GM18951 (cell line): ENCODE measurements around the gene ZNF143.
"Not testable (repeated sequence)": the region's sequence is repeated elsewhere in the genome, so short reads cannot be mapped to it uniquely, and the experiment has no call there.

ENCODE experiments used
- POLR2A ChIP-seq: IDR thresholded peaks from 4 replicates; pipeline ENCODE4 v1.6.1; 2011; ENCODE audit warnings: mild to moderate bottlenecking; ENCODE audit not compliant: insufficient read length, insufficient read depth; ENCODE audit errors: extremely low read depth
- in situ Hi-C: fragments of 300-500 bp; cut with MboI; formaldehyde crosslinking; loops from one replicate; pipeline ENCODE4 v1.12.0; 2022; ENCODE audit warnings: low sequenced_read_pairs, mixed read lengths, inconsistent platforms; ENCODE audit not compliant: unreplicated experiment

The ZNF143 gene

GRCh38 chr11:9470765-9471164 lies 10.0 kb downstream of the ZNF143 start:
- in situ Hi-C loops = no loop called here
- no peak for TF ChIP-seq POLR2A

- no peak for TF ChIP-seq POLR2A
- in situ Hi-C loops = no loop called here
Observed at GRCh38 chr11:9473408-9473807, 12.6 kb downstream of the ZNF143 start.

- in situ Hi-C loops = no loop called here
- no peak for TF ChIP-seq POLR2A
Observed at GRCh38 chr11:9479899-9480298, 19.1 kb downstream of the ZNF143 start.

- in situ Hi-C loops = no loop called here
- TF ChIP-seq POLR2A = no peak
Observed at GRCh38 chr11:9489080-9489765, 28.4 kb downstream of the ZNF143 start.

GRCh38 chr11:9490376-9490775 lies 29.6 kb downstream of the ZNF143 start:
- in situ Hi-C loops = no loop called here
- no peak for TF ChIP-seq POLR2A

GRCh38 chr11:9493492-9493891 lies 32.7 kb downstream of the ZNF143 start:
- in situ Hi-C loops = no loop called here
- no peak for TF ChIP-seq POLR2A

GRCh38 chr11:9494316-9494715 lies 33.5 kb downstream of the ZNF143 start:
- in situ Hi-C loops = no loop called here
- no peak for TF ChIP-seq POLR2A

GRCh38 chr11:9495803-9496514 lies 35.1 kb downstream of the ZNF143 start:
- in situ Hi-C loops = no loop called here
- no peak for TF ChIP-seq POLR2A

- in situ Hi-C loops = no loop called here
Observed at GRCh38 chr11:9498457-9499078, 37.8 kb downstream of the ZNF143 start.

GRCh38 chr11:9506489-9507276 lies 45.9 kb downstream of the ZNF143 start:
- in situ Hi-C loops = no loop called here

More at GRCh38 chr11:9498457-9499078, 37.8 kb downstream of the ZNF143 start:
- no peak for TF ChIP-seq POLR2A

GRCh38 chr11:9507277-9507580 lies 46.4 kb downstream of the ZNF143 start:
- TF ChIP-seq POLR2A = no peak
- in situ Hi-C loops = no loop called here

More at GRCh38 chr11:9506489-9507276, 45.9 kb downstream of the ZNF143 start:
- no peak for TF ChIP-seq POLR2A

GRCh38 chr11:9509041-9509440 lies 48.2 kb downstream of the ZNF143 start:
- in situ Hi-C loops = no loop called here
- TF ChIP-seq POLR2A = no peak

- in situ Hi-C loops = no loop called here
Observed at GRCh38 chr11:9512370-9513019, 51.7 kb downstream of the ZNF143 start.

GRCh38 chr11:9514576-9514975 lies 53.8 kb downstream of the ZNF143 start:
- in situ Hi-C loops = not testable (repeated sequence)

More at GRCh38 chr11:9512370-9513019, 51.7 kb downstream of the ZNF143 start:
- TF ChIP-seq POLR2A = no peak
